COLO829 (cell line): ENCODE data around the gene GCN1.
"Not testable (repeated sequence)": the region's sequence is repeated elsewhere in the genome, so short reads cannot be mapped to it uniquely, and the experiment has no call there.

Experiments
- DNase-seq: peaks from one replicate; pipeline ENCODE4 v3.0.0; 2012; ENCODE audit warnings: low spot score

GCN1 gene

GRCh38 chr12:120194534-120195395 lies at the start of gene GCN1:
Gene GCN1, minus strand, starts transcription at chr12:120194715. Its CDS starts 18 bp downstream, at chr12:120194697.
- peak; percentile 63 for DNase-seq

- no peak for DNase-seq
Measured at GRCh38 chr12:120242971-120243699, 48.6 kb upstream of the GCN1 start.

GRCh38 chr12:120242275-120242799 lies 47.8 kb upstream of the GCN1 start:
- no peak for DNase-seq

GRCh38 chr12:120241561-120242274 lies 47.2 kb upstream of the GCN1 start:
- DNase-seq, result no peak

- no peak for DNase-seq
Measured at GRCh38 chr12:120240495-120240833, 45.9 kb upstream of the GCN1 start.

GRCh38 chr12:120239776-120240494 lies 45.4 kb upstream of the GCN1 start:
- no peak for DNase-seq

GRCh38 chr12:120238839-120239445 lies 44.4 kb upstream of the GCN1 start:
- DNase-seq, result no peak

- no peak for DNase-seq
Measured at GRCh38 chr12:120238217-120238616, 43.7 kb upstream of the GCN1 start.

GRCh38 chr12:120237360-120238171 lies 43.1 kb upstream of the GCN1 start:
- peak; percentile 53 for DNase-seq

- not testable (repeated sequence) for DNase-seq
Measured at GRCh38 chr12:120236809-120237208, 42.3 kb upstream of the GCN1 start.

- DNase-seq, result no peak
Measured at GRCh38 chr12:120235369-120236323, 41.1 kb upstream of the GCN1 start.

GRCh38 chr12:120234643-120235368 lies 40.3 kb upstream of the GCN1 start:
- peak; percentile 85 for DNase-seq

GRCh38 chr12:120231316-120232011 lies 36.9 kb upstream of the GCN1 start:
- peak; percentile 91 for DNase-seq

GRCh38 chr12:120230974-120231315 lies 36.4 kb upstream of the GCN1 start:
- DNase-seq, result no peak

- DNase-seq, result peak; percentile 85
Measured at GRCh38 chr12:120230326-120230973, 35.9 kb upstream of the GCN1 start.

- no peak for DNase-seq
Measured at GRCh38 chr12:120229487-120230325, 35.2 kb upstream of the GCN1 start.

- no peak for DNase-seq
Measured at GRCh38 chr12:120229071-120229486, 34.6 kb upstream of the GCN1 start.
